SH-SY5Y (cell line): ENCODE measurements around the gene SYNGR3.

Experiments used
- GATA2 ChIP-seq: IDR thresholded peaks from 2 replicates; pipeline ENCODE4 v1.6.1; 2011; ENCODE audit warnings: mild to moderate bottlenecking, low read depth, low read length
- GATA3 ChIP-seq: IDR thresholded peaks from 2 replicates; pipeline ENCODE4 v1.6.1; 2011; ENCODE audit warnings: low read depth, mild to moderate bottlenecking, low read length, moderate library complexity

SYNGR3 gene

DNA sequence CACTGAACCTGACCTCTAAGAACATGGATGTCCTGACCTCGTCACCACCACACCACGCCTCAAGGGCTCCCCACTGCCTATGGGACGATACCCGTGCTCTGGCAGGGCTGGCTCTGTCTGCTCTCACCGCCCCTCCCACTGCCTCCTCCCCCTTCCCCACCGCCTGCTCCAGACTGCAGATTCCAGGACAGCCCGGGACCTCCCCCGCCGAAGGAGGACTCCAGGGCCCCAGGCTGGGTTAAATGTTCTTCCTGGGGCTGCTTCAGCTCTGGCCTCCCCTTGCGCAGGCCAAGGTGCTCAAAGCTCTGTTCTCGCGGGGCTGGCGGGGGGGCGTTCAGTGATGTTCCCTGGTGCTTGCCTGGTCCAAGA is 32.9 kb downstream of the SYNGR3 start:
- TF ChIP-seq GATA2 = no peak

DNA sequence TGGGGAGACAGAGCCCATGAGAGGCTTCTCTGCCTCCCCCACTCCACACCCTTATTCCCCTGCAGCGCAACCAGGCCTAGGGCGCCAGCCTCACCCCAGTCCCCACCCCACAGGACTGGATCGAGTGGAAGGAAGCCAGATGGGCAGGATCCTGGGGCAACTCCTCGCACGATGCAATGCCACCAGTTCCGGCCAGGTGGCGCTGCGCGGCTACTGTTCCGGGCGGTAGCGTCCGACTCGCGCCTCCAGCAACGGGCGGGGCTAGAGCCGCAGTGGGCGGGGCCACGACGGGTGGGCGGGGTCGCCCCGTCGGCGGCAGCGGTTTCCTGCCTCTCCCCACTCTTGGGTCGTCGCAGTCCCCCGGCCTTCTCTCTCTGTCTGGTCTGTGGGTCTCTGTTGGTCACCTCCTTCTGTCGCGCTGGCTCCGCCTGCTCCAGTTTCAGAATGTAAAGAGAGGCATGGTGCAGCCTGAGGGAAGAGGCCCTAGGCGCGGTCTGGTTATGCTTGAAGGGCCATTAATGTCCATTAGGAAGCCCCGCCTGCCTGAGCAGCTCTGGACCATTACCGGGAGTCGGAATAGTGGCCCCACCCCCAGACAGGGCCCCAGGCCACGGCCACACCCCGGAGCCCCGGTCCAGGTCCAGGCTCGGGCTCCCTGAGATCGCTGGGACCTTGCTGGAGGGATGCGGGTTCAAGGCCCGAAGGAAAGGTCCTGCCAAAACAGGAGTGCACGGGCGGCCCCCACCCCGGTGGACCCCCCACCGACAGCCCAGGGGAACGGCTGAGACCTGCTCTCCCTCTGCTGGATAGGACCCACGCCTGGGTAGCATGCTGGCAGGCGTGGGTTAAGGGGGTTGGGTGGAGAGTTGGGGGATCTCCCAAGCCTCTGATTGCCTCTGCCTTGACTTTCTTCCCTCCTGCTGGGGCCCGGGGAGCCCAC is 33.6 kb downstream of the SYNGR3 start:
- TF ChIP-seq GATA2 = no peak
- no peak for TF ChIP-seq GATA3

DNA sequence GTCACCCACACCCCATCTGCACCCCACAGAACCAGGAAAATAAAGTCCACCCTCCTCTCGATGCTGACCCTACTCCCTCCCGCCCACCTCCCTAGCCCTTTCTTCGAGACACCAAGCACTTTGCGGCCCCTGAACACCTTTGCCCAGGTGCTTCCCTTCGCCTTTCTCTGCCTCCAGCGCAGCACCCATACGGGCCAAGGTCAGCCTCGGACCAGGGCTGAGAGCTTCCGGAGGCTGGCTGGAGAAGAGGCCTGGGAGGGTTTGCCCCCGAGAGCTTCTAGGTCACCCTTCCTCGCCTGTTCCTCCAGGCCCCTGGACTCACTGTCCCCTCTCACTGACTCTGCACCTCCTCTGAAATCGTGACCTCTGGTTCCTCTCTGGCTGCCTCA is 34.3 kb downstream of the SYNGR3 start:
- TF ChIP-seq GATA3 (no peak), GATA2 (no peak)

DNA sequence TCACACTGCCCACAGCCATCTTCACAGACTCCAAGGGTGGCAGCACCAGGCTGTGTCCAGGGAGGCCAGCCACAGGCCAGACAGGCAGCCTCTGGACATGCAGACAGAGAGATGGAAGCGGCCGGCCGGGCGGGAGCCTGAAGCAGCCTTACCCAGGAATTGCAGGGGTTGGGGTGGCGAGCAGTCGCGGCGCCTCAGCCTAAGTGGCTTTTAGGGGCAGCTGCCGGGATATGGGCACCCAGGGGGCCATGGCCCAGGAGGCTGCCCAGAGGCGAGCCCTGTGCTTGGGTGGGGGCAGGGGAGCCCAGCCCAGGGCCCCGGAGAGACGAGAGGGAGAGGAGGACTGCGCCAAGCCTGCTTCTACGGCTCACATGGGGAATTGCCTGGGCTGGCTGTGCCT is 35.5 kb downstream of the SYNGR3 start:
- TF ChIP-seq GATA3 (no peak), GATA2 (no peak)

DNA sequence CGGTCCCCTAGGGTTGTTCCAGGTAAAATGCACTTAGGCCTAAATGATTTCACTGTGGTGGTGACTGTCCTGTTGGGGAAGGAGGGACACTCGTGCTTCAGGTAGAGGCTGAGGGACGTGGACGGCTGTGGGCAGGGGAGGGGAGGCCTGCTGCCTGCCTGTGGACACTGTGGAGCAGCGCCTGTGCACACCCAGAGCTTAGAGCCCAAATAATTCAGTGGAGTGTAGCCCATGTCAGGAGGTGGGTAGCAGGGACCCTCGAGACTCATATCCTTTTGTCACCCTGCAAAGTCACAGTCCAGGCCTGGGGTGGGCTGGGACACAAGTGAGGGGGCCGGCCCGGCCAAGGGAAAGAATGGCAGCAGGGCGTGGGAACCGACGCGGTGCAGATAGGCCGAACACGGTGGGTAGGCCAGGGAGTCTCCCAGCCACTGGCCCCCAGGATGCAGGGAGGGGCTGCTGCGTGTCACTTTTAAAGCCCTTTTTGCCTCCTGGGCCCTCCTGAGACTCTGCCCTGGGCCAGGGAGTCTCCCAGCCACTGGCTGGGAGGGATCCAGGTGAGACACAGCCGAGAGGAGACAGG is 36.2 kb downstream of the SYNGR3 start:
- TF ChIP-seq GATA2 (no peak), GATA3 (no peak)

DNA sequence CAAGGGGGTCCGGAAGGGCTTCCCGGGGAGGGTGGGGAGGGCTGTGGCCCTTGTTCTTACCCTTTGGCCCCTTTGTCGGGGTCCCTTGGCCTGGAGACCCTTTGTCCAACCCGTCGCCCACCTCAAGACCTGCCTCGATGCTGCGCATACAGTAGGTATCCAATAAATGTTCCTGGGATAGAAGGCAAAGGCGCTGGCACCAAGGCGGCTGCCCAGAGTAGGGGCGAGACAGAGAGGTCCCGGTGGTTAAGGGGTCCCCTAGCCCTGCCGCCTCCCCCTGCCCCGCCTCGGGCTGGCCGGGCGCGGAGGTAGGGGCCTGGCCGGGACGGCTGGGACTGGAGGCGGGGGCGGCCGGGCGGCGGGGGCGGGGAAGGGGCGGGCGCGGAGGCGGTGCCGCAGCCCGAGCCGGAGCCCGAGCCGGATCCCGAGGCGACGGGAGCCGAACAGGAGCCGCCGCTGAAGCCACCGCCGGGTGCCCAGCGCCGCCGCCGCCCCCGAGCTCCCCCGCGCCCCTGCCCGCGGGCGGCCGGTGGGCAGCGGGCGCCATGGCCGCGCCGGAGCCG is 36.8 kb downstream of the SYNGR3 start, which contains the start of gene NHERF2:
Gene NHERF2 (plus strand): TSS at position 442 of the 563 bp plus-strand sequence. CDS start 104 bp downstream, at position 546.
- TF ChIP-seq GATA3 (no peak), GATA2 (no peak)

DNA sequence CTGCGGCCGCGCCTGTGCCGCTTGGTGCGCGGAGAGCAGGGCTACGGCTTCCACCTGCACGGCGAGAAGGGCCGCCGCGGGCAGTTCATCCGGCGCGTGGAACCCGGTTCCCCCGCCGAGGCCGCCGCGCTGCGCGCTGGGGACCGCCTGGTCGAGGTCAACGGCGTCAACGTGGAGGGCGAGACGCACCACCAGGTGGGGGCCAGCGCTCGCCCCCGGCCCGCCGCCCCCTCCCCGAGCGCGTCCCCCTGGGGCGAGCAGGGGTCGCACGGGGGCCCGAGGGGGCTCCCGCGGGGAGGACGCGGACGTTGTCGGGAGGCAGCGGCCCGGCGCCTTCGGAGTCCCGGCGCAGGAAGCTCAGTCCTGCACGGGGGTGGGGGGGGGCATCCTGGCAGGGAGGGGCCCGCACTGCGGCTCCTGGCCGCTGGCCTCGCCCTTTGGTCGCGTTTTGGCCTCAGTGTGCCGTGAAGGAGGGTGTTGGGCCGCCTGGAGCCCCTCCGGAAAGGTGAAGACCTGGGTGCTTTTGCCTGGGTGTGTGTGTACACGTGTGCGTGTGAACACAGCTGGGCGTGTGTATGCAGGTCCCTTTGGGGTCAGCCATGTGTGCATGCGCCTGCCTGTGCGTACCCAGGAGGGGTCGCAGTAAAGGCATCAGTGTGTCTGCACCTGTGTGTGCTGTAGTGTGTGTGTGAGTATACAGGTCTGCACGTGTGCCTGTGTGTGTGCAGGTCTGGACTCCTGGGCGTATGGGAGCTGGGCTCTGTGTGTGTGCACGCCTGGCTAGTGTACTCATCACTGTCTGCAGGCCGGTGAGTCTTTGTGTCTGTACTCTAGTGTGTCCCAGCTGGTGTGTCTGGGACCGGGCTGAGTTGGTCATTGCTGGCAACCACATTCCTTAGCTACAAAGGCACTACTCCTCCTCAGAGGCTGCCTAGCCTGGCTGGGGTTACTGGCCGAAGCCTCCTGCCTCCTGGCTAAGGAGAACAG is 37.5 kb downstream of the SYNGR3 start:
- TF ChIP-seq GATA3 (no peak), GATA2 (no peak)

DNA sequence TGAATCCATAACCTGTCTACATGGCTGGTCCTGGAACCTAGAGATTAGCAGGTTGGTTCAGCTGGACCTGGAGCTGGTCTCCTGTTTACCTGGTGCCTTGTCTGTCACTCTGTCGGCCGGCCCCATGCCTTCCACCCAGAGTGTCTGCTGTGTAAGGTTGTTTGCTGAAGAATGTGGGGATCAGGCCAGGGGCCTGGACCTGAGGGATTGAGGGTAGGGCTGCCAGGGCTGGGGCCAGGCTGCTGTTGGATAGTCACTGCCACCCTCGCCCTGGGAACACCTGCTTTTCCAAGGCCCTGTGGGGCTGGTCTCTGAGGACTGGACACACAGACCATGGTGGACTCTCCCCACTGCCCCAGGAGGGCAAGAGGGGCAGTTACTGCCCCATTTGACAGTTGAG is 38.4 kb downstream of the SYNGR3 start:
- TF ChIP-seq GATA3 (no peak), GATA2 (no peak)

DNA sequence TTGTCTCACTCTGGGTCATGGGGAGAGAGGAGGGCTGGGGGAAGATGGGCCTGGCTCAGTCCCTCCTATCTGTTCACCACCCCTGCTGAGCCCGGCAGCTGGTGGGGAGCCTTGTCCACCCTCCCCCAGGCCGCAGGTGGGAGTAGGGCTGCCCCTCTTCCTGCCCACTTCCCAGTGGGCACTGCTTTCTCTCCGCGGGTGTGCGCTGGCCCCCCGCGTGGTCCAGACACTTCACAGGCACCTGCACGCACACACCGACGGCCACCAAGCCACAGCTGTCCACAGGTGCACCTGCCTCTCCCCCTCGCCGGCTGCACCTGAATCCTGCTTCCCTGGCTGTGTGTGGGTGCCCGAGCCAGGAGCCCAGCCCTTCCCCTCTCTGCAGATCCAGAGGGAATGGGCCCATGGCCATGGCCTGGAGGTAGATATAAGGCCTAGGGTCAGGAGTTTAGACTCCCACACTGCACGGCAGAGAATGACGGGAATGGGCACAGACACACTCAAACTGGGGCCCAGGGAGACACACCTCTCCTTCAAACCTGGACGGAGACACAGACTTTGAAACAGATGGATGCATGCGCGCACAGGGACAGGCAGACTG is 39.0 kb downstream of the SYNGR3 start:
- TF ChIP-seq GATA3 (no peak), GATA2 (no peak)

DNA sequence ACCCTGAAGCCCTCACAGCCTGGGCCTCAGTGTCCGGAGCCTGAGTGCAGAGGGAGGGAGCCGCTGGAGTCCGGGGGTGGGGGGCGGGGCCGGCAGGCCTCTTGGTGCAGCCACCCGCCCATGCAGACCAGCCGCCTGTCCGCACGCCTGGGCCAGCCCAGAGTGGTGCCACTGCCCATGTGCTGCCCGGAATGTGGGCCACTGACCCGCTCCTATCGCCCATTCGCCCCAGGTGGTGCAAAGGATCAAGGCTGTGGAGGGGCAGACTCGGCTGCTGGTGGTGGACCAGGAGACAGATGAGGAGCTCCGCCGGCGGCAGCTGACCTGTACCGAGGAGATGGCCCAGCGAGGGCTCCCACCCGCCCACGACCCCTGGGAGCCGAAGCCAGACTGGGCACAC is 39.6 kb downstream of the SYNGR3 start:
- no peak for TF ChIP-seq GATA2
- TF ChIP-seq GATA3 = no peak

DNA sequence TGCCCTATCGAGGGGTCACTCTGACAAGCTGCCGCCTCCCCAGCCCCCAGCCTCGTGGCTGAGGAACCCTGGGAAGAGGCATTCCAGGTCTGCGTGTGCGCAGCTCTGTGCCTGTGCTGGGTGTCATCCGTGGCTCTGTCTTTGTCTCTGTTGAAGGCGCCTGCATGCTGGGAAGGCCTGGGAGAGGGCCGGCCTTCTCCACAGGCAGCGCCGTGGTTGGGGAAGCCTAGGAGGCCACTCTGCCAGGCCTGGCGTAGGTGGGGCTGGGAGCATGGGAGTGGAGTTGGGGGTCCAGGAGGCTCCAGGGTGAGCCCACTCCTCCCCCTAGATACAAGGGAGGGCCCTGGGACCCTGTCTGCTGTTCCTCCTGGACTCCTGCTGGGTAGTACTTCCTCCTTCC is 40.3 kb downstream of the SYNGR3 start:
- TF ChIP-seq GATA3 (no peak), GATA2 (no peak)

DNA sequence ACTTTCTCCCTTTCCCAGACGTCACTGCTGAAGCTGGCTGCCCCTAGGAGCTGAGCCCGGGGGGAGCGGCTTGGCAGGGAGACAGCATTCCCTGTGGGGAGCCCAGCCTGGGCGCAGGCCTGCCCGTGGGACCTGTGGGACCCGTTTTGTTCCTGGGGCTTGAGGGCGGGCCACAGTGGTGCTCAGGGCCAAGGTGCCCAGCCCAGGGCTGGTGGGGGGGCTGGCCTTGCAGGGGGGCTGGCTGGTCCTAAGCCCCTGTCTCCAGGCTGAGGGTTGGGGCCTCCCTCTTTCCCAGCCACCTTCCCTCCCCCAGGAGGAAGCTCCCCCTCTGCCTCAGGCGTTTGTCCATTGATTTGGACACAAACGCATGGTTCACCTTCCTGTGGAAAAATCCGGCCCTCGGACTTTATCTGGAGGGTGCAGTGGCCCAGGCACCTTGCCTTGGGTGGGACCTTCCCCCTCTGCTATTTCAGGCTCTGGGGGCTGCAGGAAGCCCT is 41.4 kb downstream of the SYNGR3 start:
- no peak for TF ChIP-seq GATA3
- no peak for TF ChIP-seq GATA2

DNA sequence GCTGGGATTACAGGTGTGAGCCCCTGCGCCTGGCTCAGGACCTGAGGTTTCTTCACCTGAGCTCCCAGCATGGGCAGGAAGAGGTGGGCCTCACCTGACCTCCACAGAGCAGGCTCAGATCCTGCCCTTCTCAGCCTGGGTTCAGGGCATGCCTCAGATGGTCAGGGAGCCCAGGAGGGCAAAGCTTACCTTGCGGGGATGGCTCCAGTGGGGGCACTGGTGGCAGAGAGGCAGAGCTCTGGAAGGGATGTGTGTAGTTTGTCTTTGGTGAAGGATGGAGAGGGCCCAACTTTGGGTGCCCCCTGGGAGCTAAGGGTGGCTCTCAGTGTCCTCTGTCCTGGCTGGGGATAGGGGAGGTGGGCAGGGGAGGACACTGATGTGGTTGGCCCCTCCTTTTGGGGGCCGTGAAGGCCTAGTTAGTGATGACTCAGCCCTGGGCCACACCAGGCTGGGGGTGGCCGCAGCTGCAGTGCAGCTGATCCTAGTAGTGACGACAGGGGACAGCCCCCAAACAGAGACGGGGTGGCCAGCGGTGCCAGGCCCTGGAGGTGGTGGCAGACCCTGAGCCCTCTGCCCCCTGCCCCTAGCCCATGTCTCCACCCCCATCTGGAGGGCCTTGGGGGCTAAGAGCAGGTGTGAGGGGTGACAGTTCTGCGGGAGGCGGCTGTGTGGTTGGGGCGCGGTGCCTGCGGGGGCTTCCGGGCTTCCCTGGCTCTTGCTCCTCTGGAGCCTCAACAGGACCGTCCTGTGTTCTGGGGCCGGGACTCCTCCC is 42.7 kb downstream of the SYNGR3 start:
- no peak for TF ChIP-seq GATA2
- no peak for TF ChIP-seq GATA3
